GM19239 (cell line): Measurements from ENCODE around the gene FAM24B.

Source experiments
- DNase-seq: peaks from one replicate; pipeline ENCODE4 v3.0.0; 2011; ENCODE audit warnings: low spot score; ENCODE audit not compliant: insufficient read length
- FAIRE-seq: peaks from 2 replicates; lab custom pipeline; 2011; peaks lifted over from hg19 to GRCh38; lab: Jason Lieb, UNC

FAM24B gene

DNA sequence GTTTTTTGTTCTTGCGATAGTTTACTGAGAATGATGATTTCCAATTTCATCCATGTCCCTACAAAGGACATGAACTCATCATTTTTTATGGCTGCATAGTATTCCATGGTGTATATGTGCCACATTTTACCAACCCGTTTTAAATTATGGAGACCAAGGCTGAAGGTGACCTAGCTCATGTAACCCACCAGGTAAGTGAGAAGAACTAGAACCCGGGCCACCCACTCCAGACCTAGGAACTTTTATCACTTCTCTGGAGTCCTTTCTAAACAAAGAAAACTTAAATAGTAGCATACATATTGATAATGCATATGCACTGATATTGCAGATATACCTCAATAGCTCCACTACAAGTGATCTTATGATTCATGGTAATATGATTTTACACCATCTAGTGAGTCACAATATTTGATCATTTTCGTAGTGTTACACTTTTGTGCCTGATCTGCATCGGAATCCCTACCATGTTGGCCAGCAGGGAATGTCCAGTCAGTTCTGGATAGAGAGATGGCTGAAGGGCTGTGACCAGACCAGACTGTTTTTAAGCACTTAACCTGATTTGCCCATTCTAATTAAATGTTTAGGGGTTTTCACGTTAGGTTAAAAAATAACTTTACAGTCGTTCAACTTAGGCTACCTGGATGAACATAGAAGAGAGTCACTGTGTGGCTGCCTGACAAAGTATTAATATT is 49.0 kb downstream of the FAM24B start:
- DNase-seq, result no peak
- FAIRE-seq, result no peak

DNA sequence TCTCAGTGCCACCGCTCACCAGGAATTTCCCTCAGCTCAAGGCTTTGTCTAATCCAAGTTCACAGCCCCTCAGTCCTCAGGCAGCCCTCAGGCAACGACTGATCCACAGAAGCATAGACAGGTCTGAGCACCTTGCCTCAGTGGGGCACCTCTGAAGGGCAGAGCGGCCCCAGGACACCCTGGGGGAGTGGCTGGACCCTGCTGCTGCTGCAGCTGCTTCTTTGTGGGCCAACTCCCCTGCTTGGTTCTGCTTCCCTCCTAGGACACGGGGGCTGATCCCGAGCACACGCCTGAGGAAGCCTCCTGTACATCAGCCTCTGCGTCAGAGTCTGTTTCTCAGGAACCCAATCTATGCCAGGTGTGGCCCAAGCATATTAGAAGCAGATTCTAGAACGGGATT is 49.9 kb downstream of the FAM24B start:
- no peak for FAIRE-seq
- DNase-seq, result no peak

DNA sequence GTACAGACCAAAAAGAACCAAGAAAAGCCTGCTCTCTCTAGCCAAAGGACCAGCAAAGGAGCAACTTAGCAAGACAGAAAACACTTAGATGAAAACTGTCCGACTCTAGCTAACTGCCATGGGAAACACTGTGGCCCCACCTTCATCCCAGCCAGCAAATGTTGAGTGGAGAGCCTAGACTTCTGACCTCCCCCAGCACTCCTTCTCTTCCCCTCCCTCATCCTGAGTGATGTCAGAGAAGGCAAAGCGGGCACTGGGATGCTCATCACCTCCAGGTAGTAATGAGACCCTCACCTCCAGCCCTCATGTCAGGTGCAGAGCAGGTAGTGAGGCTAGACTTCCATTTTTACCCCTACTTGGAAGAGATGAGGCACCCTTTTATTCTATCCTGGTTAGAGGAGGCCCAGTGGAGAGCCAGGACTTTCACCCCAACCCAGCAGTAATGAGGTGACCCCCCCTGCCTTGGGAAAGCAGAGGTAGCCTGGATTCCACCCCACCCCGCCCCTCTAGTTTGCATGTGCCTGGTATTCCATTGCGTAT is 50.6 kb downstream of the FAM24B start:
- FAIRE-seq, result no peak
- DNase-seq, result no peak

DNA sequence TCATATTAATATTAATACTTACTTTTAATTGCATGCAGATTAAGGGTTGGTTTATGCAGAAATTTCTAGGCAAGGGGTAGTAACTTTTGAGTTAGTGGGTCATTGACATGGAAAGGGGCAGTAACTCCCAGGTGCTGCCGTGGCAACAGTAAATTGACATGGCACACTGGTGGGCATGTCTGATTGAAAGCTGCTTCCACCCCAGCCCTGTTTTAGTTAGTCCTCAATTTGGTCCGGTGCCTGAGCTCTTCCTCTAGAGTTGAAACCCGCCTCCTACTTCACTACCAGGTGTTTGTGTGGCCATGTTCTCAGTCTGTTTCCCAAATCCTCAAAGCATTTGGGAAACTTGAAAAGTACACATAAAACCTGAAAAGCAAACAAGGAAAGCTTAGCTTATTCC is 52.1 kb downstream of the FAM24B start:
- no peak for FAIRE-seq
- DNase-seq, result no peak

DNA sequence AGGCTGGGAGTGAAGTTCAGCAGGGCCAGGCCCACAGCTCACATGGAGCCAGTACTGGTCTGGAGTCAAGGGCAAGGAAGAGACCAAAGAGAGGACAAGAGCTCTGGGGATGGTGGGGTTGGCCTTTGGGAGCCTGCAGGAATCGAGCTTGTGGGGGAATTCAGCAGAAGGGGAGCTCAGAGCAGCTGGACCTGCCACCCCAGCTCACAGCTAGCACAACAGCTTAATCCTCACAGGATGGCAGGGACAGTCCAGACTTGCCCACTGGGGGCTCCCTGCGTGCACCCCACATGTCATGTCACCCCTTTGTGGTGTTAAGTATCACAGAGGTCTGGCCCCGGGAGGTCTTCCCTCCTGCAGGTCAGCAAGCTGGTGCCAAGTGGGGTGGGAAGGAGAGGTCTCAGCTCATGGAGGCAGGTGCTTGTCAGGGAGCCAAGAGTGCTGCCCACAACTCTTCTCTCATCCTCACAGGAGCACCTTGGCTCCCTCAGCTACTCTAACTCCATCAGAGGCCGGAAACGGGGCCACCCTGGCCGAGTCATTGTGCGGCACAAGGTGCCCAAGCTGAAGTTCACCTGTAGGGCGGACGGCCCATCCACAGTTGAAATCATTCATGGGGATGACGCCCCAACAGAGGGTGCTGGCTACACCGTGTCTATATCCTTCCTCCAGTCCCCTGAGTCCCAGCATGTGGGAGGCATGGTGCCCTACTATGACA is 56.2 kb downstream of the FAM24B start:
- FAIRE-seq (no peak), DNase-seq (no peak)

DNA sequence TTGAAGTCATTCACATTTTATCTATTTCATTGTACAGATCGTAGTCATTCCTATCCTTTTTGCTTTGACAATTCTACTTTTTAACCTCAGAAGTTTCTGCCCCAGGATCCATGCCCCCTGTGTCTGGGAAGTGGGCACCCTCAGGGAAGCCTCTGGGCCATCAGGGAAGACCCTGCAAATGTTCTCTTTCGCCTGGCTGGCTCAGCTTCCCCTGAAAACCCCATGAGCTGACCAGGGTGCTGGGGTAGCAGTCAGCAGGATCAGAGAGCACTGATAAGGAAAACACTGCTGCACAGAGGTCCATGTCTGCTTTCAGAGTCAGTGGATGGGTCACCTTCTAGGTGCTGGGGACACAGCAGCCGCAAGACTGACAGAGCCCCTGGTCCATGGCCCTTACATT is 57.6 kb downstream of the FAM24B start:
- DNase-seq (no peak), FAIRE-seq (no peak)

DNA sequence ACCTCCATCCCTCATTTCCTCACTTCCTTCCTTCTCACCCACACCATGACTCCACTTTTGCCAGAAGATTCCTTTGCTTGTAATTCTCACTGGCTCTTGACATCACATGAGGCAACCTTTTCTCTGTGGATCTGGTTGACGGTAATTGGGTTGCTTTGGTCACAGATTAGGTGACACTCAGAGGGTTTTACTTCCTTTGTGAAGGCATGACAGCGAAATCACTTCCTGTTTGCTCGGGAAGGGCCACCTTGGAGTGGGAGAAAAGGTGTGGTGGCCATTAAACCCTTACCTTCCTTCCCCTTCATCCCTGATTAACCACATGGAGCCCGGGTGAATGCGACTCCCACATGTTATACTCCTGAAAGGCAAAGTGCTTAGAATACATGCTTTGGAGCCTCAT is 63.9 kb downstream of the FAM24B start:
- no peak for FAIRE-seq
- DNase-seq, result no peak

DNA sequence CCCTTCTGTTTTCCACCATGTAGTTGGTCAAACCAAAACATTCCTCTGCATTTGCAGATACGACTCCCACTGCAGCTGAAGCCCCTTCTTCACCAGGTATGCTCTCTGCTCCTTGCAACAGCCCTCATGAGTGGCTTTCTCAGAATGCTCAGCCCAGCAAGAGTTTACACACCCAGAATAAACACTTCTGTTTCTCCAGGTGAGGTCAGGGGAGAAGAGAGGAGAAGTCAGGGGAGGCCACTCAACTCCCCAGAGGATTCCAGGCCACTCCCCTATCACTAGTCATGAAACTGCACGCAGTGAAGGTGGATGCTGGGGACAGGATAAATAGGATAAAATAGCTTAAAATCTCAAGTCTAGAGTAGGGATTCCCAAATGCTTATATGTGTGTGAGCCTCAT is 64.9 kb downstream of the FAM24B start:
- no peak for FAIRE-seq
- no peak for DNase-seq

DNA sequence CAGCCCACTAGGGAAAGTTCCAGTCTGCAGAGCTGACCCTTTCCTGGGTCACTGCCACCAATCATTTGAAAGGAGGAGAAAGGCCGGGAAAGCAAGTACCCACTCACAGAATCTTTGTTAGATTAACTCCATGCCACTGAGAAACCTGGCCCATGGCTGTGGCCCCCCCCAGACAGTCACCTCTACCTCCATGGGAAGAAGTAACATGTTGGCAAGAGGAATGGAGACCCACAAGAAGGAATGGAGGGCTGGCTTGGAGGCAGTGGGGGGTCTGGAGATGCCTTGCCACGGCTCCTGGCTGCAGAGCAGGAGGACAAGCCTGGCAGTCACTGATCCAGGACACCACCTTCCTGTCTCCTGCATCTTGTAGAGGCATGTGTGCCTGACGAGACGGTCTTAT is 66.6 kb downstream of the FAM24B start:
- DNase-seq (no peak), FAIRE-seq (no peak)

DNA sequence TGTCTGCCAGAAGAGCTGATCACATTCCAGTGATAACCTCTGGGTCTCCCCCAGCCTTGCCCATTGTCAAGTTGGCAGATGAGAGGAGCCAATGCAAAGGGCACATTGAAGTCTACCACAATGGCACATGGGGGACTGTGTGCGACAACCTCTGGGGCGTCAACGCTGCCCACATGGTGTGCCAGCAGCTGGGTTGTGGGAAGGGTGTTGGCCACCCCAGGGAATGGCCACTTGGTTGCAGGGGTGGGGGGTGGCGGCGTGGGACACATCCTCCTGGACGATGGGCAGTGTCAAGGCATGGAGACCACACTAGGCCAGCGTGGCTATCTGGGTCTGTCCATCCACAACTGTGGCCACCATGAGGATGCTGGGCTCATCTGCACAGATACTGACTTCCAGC is 77.1 kb downstream of the FAM24B start:
- FAIRE-seq, result no peak
- DNase-seq, result no peak
